H9 (cell line): ENCODE measurements around the gene TSNAX. TPM values are rescaled to one million over a fixed set of nuclear protein-coding genes. Genes with fewer than 3 reads are reported as not detected.

Source experiments
- DNase-seq: peaks from one replicate; pipeline ENCODE4 v3.0.0-alpha.2; 2017
- H2AFZ ChIP-seq: one replicate; pipeline ENCODE4 v1.6.1; 2013; ENCODE audit warnings: mild to moderate bottlenecking, low read length, control low read depth, moderate library complexity
- H2AK5ac ChIP-seq: 2 replicates; pipeline ENCODE4 v1.6.1; 2013; ENCODE audit warnings: low read length, control low read depth, mixed read lengths; ENCODE audit not compliant: insufficient read length
- H2BK120ac ChIP-seq: one replicate; pipeline ENCODE4 v1.6.1; 2013; ENCODE audit warnings: low read depth, mild to moderate bottlenecking, low read length, control low read depth, inconsistent platforms; ENCODE audit not compliant: poor library complexity, severe bottlenecking
- H2BK12ac ChIP-seq: 2 replicates; pipeline ENCODE4 v1.6.1; 2013; ENCODE audit warnings: low read length, control low read depth, mixed read lengths, low read depth; ENCODE audit not compliant: insufficient read length
- H2BK15ac ChIP-seq: 2 replicates; pipeline ENCODE4 v1.6.1; 2013; ENCODE audit warnings: low read depth, low read length, control low read depth
- H2BK20ac ChIP-seq: one replicate; pipeline ENCODE4 v1.6.1; 2013; ENCODE audit warnings: low read depth, mild to moderate bottlenecking, low read length, control low read depth, inconsistent platforms; ENCODE audit not compliant: poor library complexity, severe bottlenecking
- H2BK5ac ChIP-seq: 2 replicates; pipeline ENCODE4 v1.6.1; 2013; ENCODE audit warnings: low read length, control low read depth, mixed read lengths; ENCODE audit not compliant: insufficient read length
- H3K14ac ChIP-seq: 2 replicates; pipeline ENCODE4 v1.6.1; 2013; ENCODE audit warnings: low read length, control low read depth; ENCODE audit not compliant: insufficient read depth
- H3K18ac ChIP-seq: 2 replicates; pipeline ENCODE4 v1.6.1; 2013; ENCODE audit warnings: low read depth, mild to moderate bottlenecking, mixed read lengths, low read length, control low read depth; ENCODE audit not compliant: insufficient read length
- H3K23ac ChIP-seq: 2 replicates; pipeline ENCODE4 v1.6.1; 2013; ENCODE audit warnings: low read length, control low read depth, mixed read lengths, low read depth; ENCODE audit not compliant: insufficient read length
- H3K23me2 ChIP-seq: 2 replicates; pipeline ENCODE4 v1.6.1; 2013; ENCODE audit warnings: low read depth, mild to moderate bottlenecking, mixed read lengths, low read length, control low read depth; ENCODE audit not compliant: insufficient read length, poor library complexity, severe bottlenecking
- H3K27ac ChIP-seq: 2 replicates; pipeline ENCODE4 v1.5.1; 2013; ENCODE audit warnings: low read length, control low read depth, mixed read lengths, low read depth; ENCODE audit not compliant: insufficient read length
- H3K27me3 ChIP-seq: 2 replicates; pipeline ENCODE4 v1.6.1; 2013; ENCODE audit warnings: low read length, control low read depth, inconsistent platforms; ENCODE audit not compliant: insufficient read depth
- H3K4ac ChIP-seq: 2 replicates; pipeline ENCODE4 v1.6.1; 2013; ENCODE audit warnings: low read depth, mild to moderate bottlenecking, control low read depth, inconsistent platforms, low read length, moderate library complexity
- H3K4me1 ChIP-seq: 2 replicates; pipeline ENCODE4 v1.6.1; 2013; ENCODE audit warnings: low read length, control low read depth, inconsistent platforms; ENCODE audit not compliant: insufficient read depth
- H3K4me2 ChIP-seq: 2 replicates; pipeline ENCODE4 v1.6.1; 2013; ENCODE audit warnings: low read length, control low read depth, mixed read lengths; ENCODE audit not compliant: insufficient read length, insufficient read depth
- H3K56ac ChIP-seq: 2 replicates; pipeline ENCODE4 v1.6.1; 2013; ENCODE audit warnings: low read depth, mild to moderate bottlenecking, mixed read lengths, low read length, control low read depth; ENCODE audit not compliant: insufficient read length
- H3K79me1 ChIP-seq: 2 replicates; pipeline ENCODE4 v1.6.1; 2013; ENCODE audit warnings: low read depth, mild to moderate bottlenecking, moderate library complexity, low read length, control low read depth, inconsistent platforms; ENCODE audit not compliant: insufficient read depth, poor library complexity, severe bottlenecking
- H3K79me2 ChIP-seq: 2 replicates; pipeline ENCODE4 v1.6.1; 2013; ENCODE audit warnings: low read length, control low read depth, inconsistent platforms; ENCODE audit not compliant: insufficient read depth
- H3K9ac ChIP-seq: 2 replicates; pipeline ENCODE4 v1.6.1; 2013; ENCODE audit warnings: low read length, control low read depth, mixed read lengths; ENCODE audit not compliant: insufficient read length; ENCODE audit errors: extremely low read depth
- H3K9me3 ChIP-seq: one replicate; pipeline ENCODE4 v1.6.1; 2013; ENCODE audit warnings: low read depth, low read length, inconsistent platforms; ENCODE audit not compliant: control insufficient read depth
- H3T11ph ChIP-seq: one replicate; pipeline ENCODE4 v1.6.1; 2013; ENCODE audit warnings: mild to moderate bottlenecking, low read length, control low read depth, inconsistent platforms
- H4K20me1 ChIP-seq: one replicate; pipeline ENCODE4 v1.6.1; 2013; ENCODE audit not compliant: control insufficient read depth, insufficient read length, insufficient read depth
- H4K5ac ChIP-seq: 2 replicates; pipeline ENCODE4 v1.6.1; 2013; ENCODE audit warnings: low read depth, mild to moderate bottlenecking, mixed read lengths, low read length, control low read depth; ENCODE audit not compliant: insufficient read length
- H4K8ac ChIP-seq: replicated peaks from 2 replicates; pipeline ENCODE4 v1.6.1; 2013; ENCODE audit warnings: low read length, control low read depth, mixed read lengths, low read depth; ENCODE audit not compliant: insufficient read length
- H4K91ac ChIP-seq: 2 replicates; pipeline ENCODE4 v1.6.1; 2013; ENCODE audit warnings: low read depth, mild to moderate bottlenecking, moderate library complexity, mixed read lengths, low read length, control low read depth; ENCODE audit not compliant: insufficient read length
- H3K27ac Mint-ChIP-seq, 3 experiments: 2 replicates in 2 of 3; 3 replicates in 1 of 3; pipeline ENCODE4 v1.8.0; 2020 to 2021; ENCODE audit warnings: mixed read lengths in 3 of 3, mild to moderate bottlenecking in 1 of 3, moderate library complexity in 1 of 3
- H3K27me3 Mint-ChIP-seq: 2 replicates; pipeline ENCODE4 v1.8.0; 2021; ENCODE audit warnings: low read depth, mild to moderate bottlenecking, moderate library complexity, mixed read lengths
- H3K36me3 Mint-ChIP-seq, 3 experiments: 2 replicates in 2 of 3; 3 replicates in 1 of 3; pipeline ENCODE4 v1.8.0; 2020 to 2021; ENCODE audit warnings: low read depth in 3 of 3, mixed read lengths in 3 of 3; ENCODE audit not compliant: insufficient read depth in 1 of 3
- H3K4me1 Mint-ChIP-seq, 2 experiments: 2 replicates each; pipeline ENCODE4 v1.8.0; 2020; ENCODE audit warnings: mixed read lengths in 2 of 2
- H3K4me3 Mint-ChIP-seq, 2 experiments: 2 replicates in 1 of 2; 3 replicates in 1 of 2; pipeline ENCODE4 v1.8.0; 2020 to 2021; ENCODE audit warnings: mild to moderate bottlenecking in 2 of 2, mixed read lengths in 2 of 2, moderate library complexity in 1 of 2
- H3K9me3 Mint-ChIP-seq, 2 experiments: 2 replicates in 1 of 2; 3 replicates in 1 of 2; pipeline ENCODE4 v1.8.0; 2020; ENCODE audit warnings: mild to moderate bottlenecking in 2 of 2, mixed read lengths in 2 of 2, moderate library complexity in 1 of 2
- CTCF ChIP-seq: fragments of 200-600 bp; sonication (generic); conservative IDR thresholded peaks from 3 replicates; pipeline ENCODE4 v1.8.0; 2021; ENCODE audit warnings: antibody characterized with exemption, mild to moderate bottlenecking
- WGBS: extraction: QIAGEN DNeasy Blood & Tissue Kit; methylation state at CpG from one replicate; pipeline ENCODE4 v1.1.7; 2013; ENCODE audit warnings: missing lambda C conversion rate, low lambda C conversion rate, mixed read lengths; ENCODE audit not compliant: insufficient read length; ENCODE audit errors: extremely low coverage; 5-methylcytosine and 5-hydroxymethylcytosine counted together
- total RNA-seq: library from RNA; stranded (reverse); gene quantifications from 2 replicates; pipeline ENCODE4 v1.2.1, GENCODE V29; 2021

Gene TSNAX
- total RNA-seq, 1 experiment from 2014 or later: 39.9 TPM

GRCh38 chr1:231517076-231517475 lies 11.4 kb upstream of the TSNAX start:
- Mint-ChIP-seq H3K27me3 (peaks cover 6% of the 10 kb centered on the region), H3K27ac (no peak overlapping the region; a peak in 1 of 7 replicates), H3K36me3 (no peaks in the 10 kb centered on the region), H3K4me1 (peaks cover 8 to 12% of the 10 kb centered on the region in 2 experiments; a peak in 3 of 4 replicates), H3K4me3 (no peak overlapping the region), H3K9me3 (no peaks in the 10 kb centered on the region)
- DNase-seq: no peak
- WGBS: no CpG with 5 or more reads among the region's 3 CpGs
- Histone ChIP-seq H3K4ac (no peak overlapping the region), H3K56ac (no peak overlapping the region), H4K20me1 (no peaks in the 10 kb centered on the region), H3K27ac (no peak overlapping the region), H3K27me3 (no peaks in the 10 kb centered on the region), H3K23ac (no peak overlapping the region), H3K18ac (no peak overlapping the region), H2BK5ac (no peak overlapping the region), H3K9me3 (no peaks in the 10 kb centered on the region), H2BK20ac (no peak overlapping the region), H3K79me2 (no peaks in the 10 kb centered on the region), H2AK5ac (no peak overlapping the region), H3K4me1 (no peaks in the 10 kb centered on the region), H2BK15ac (no peak overlapping the region), H3T11ph (no peak overlapping the region), H2BK12ac (no peak overlapping the region), H3K4me2 (no peak overlapping the region), H3K14ac (no peak overlapping the region), H2BK120ac (no peak overlapping the region), H4K5ac (no peak overlapping the region), H4K91ac (no peak overlapping the region), H3K79me1 (no peaks in the 10 kb centered on the region), H3K9ac (no peak overlapping the region), H4K8ac (no peak overlapping the region), H2AFZ (no peak overlapping the region), H3K23me2 (no peaks in the 10 kb centered on the region)
- TF ChIP-seq CTCF: no peak
